ENCODE data around the gene PHKB.

DNA sequence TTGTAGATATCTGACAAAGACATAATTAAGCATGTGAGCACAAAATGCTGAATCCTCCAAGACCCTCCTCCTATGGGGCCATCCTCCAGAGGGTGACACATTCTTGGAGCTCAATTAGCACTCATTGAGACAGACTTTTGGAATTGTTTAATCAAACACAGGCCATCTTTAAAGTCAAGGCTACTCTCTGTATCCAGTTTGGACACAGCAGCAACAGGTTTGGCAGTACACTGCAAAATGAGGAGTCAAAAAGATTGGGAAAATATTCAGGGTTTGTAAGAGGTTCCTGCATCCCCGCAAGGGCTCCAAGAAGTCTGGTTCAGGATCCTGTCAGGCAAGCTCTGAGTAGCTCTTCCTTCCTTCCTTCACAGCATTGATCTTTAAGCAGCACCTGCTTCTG, 1.5 kb upstream of the PHKB start:
- TF ChIP-seq, protein P1, sequence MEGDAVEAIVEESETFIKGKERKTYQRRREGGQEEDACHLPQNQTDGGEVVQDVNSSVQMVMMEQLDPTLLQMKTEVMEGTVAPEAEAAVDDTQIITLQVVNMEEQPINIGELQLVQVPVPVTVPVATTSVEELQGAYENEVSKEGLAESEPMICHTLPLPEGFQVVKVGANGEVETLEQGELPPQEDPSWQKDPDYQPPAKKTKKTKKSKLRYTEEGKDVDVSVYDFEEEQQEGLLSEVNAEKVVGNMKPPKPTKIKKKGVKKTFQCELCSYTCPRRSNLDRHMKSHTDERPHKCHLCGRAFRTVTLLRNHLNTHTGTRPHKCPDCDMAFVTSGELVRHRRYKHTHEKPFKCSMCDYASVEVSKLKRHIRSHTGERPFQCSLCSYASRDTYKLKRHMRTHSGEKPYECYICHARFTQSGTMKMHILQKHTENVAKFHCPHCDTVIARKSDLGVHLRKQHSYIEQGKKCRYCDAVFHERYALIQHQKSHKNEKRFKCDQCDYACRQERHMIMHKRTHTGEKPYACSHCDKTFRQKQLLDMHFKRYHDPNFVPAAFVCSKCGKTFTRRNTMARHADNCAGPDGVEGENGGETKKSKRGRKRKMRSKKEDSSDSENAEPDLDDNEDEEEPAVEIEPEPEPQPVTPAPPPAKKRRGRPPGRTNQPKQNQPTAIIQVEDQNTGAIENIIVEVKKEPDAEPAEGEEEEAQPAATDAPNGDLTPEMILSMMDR (IDR thresholded peaks at IDR 0.05; ENCODE audit: extremely low read depth in 1 of 2, insufficient read depth in 1 of 2, low read depth in 1 of 2, low read length in 2 of 2), result no peak
- TF ChIP-seq POLR2A (IDR thresholded peaks at IDR 0.05; ENCODE audit: low read depth, low read length) (no peak), EZH2 (IDR thresholded peaks at IDR 0.05; ENCODE audit: borderline replicate concordance, low read depth, low read length, severe bottlenecking) (no peak), POLR2AphosphoS5 (IDR thresholded peaks at IDR 0.05; ENCODE audit: insufficient read depth, low read depth, low read length) (no peak), JUN (IDR thresholded peaks at IDR 0.05; ENCODE audit: borderline replicate concordance, insufficient read depth, insufficient read length, low read depth) (no peak), FOS (IDR thresholded peaks at IDR 0.05; ENCODE audit: borderline replicate concordance, insufficient read depth, low read length) (no peak)
- TF ChIP-seq, protein P2, sequence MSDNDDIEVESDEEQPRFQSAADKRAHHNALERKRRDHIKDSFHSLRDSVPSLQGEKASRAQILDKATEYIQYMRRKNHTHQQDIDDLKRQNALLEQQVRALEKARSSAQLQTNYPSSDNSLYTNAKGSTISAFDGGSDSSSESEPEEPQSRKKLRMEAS (IDR thresholded peaks at IDR 0.05; ENCODE audit: insufficient read depth, insufficient read length), result no peak

Measured in endothelial cell of umbilical vein (primary cell).